ENCODE results near the gene ABI3BP.

The ABI3BP gene

DNA sequence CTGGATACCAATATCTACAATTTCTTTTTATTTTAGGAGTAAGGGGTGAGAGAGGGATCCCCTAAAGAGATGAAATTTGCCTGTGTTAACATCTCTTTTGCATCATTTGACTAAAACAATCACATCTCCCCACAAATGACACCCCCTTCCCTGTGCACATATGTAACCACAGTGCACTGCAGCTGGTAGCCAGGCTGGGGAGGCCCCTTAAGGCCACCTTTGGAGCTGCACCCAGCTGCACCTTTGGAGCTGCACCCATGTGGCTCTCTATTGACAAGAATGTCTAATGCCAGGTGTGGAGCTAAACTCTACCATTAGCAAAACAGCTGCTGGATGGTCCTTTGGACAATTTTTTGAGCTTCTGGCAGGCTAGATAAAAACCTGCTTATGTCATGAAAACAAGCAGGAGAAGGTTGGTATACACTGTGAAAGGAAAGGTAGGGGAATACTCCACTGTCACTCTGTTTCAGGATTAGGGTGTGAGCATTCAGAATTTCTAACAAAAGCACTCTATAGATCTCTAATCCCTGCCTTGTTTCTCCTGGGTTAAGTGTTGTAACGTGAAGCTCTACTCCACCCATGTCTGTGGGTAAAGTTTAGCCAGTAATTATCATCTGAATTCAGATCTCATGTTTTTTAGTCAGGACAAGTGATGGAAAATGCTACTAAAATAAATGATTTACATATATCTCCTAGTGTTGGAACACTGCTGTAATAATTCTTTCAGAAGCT lies 231.8 kb downstream of the ABI3BP start:
- DNase-seq = no peak

DNA sequence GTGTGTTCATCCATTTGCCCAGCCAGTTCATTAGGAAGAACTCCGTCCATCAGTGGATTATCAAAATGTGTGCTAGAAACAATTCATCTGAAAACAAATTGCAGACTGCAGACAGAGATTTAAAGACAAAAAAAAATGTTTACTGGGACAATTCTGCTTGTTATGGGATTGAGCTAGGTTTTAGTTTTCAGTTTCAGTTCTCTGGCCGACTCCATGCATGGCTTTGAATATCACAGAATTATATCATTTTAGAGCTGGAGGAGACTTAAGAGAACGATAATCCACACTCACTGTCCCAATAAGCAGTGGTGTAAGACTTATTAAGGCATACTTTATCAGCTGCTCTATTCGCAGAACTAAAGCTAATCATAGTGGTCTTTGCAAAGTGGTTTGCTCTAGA lies 232.8 kb downstream of the ABI3BP start:
- DNase-seq = no peak

DNA sequence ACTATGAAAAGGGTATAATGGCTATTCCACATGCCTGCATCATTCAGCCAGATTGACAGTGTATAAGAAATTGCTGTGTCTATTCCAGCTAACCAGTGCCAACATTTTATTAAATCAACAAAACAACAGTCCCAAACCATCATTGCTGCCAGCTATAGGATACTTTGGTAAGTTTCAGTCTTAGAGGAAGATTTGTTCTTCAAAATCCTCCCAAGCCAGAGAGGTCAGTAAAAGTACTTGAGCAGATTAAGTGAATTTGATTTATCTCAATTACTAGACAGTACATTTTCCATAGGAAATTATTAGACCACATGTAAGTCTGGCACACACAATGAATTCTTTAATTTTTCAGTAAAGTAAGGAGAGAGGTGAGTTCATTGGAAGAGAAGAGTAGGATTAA lies 233.3 kb downstream of the ABI3BP start:
- no peak for DNase-seq

DNA sequence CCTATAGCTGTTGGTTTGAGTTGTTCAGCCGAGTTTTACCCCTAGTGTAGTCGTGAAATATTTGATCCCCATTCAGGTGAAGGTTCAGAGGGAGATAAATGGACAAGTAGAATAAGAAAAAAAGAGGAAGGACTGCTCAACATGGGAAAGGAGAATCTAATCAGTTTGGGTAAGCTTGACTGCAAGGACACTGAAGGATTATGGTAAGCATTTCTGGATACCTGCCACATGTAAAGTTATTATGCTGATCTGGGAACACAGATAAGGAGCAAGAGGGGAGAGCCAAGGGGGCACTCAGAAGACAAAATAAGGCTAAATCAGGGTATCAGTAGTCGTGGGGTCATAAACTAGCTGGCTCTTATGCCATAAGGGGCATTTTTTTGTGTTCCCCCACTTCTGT lies 234.1 kb downstream of the ABI3BP start:
- DNase-seq = no peak

DNA sequence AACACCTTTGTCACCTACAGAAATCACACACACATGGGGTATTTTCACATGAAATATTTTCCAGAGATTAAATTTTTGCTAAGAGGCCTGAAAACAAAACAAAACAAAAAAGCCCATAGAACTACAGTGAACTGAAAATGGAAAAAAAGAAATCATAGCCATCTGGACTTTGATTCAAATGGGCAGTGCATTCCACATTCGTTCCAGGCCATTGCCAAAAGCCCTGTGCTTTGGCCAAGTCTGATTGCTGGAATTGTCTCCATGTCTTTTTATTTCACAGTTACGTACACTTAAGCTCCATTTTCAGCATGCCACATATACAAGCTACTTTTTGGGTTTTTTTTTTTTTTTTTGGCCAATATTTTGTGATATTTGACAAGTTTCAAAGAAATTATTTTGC lies 236.8 kb downstream of the ABI3BP start:
- DNase-seq = no peak

DNA sequence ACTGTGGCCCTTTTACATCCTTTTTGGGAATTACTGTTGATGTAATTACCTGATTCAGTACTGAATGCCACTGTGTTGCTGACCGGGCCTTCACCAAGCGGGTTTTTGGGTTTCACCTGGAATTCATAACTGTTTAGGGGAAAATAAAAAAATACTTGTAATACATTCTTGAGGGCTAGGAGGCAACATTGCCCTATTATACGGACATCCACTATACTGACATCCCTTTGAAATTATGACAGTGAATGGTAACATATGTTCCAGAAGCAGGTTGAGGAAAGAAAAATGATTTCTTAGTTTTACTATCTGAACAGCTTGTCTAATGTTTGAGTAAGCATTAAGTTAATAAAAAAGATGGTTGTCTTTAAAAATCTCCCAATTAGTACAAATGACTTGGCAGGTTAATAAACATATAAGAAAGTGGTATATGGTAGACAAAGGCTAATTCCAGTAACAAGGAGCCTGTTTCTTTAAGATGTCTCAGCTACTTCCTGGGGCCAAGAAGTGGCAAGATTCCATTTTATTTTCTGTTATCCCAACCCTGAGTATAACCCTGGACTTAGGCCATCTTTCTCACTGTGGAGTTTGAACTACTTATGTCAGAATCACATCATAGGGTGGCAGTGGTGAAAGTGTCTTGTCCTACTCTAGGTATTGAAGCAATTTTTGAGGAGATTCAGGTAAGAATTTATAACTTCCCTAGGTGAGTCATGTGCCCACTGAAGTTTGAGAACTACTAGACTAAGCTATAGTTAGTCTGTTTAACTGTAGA lies 238.5 kb downstream of the ABI3BP start:
- no peak for DNase-seq

DNA sequence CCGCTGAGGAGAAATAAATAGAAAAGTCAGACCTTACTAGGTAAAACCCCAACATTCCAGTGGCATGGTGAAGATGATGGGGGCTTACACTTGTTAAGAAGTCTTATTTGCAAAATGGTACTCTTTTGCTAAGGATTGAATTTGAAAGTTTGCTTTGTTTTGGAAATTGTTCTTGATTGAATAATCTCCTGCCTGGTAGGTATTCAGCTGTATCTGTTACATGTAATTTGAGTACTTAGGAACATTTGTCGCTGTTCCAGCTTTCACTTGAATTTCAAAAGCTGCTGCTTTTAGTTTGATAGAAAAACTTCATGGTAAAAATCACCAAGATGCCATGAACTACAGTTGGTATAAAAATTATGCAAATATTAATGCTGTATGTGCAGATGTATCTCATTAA lies 239.4 kb downstream of the ABI3BP start:
- DNase-seq = peak; percentile 27

DNA sequence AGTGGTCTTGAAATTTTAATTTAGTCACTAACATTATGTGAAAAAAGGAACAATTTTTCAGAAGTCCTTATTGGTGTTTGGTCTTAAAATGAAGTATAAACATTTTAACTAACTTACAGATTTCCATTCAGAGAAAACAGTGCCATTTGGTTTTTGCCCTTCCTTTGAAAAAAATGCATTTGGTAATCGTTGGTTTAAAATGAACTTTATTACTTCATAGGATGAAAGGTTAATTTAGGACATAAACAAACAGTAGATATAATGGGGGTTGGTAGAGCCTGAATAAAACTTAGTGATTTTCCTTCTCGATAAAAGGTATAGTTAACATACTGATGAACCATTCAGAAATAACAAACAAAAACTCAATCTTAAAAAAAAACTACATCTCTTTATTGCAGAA lies 244.3 kb downstream of the ABI3BP start:
- no peak for DNase-seq

DNA sequence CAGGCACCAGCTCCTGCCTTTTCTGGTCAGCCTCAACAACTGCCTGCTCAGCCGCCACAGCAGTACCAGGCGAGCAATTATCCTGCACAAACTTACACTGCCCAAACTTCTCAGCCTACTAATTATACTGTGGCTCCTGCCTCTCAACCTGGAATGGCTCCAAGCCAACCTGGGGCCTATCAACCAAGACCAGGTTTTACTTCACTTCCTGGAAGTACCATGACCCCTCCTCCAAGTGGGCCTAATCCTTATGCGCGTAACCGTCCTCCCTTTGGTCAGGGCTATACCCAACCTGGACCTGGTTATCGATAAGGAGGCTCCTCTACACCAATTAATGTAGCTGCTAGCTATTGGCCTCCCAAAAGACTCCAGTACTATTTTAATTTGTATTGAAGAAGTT lies 245.0 kb downstream of the ABI3BP start:
- DNase-seq = no peak

DNA sequence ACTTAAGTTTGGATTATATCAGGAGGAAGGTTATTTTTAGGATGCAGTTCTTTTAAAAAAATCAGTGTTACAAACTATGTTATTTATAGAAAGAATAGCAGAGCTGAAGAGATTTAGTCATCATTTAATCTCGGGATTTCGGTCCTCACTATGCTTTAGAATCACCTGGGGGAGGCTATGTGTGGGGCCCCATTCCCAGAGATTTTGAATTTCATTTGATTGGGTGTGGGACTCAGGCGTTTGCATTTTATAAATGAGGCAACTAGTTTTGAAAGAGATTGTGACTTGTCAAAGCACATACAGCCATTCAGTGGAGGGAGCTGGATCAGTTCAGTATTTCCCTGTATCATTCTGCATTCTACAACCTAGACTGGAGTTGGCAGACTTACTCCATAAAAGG lies 247.1 kb downstream of the ABI3BP start:
- DNase-seq = no peak

DNA sequence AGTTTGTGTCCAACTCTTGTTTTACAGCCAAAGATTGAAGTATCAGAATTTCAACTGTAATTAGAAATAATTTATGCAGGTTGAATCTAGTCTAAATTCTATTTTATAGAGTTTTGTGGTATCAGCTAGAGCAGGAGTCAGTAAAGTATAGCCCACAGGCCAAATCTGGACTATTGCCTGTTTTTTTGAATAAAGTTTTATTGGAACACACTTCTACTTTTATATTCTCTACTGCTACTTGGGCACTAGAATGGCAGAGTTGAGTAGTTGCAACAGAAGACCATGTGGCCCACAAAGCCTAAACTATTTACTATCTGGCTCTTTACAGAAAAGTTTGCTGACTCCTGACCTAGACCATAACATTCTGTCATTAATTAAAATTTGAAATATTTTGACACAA lies 247.6 kb downstream of the ABI3BP start:
- DNase-seq = no peak

DNA sequence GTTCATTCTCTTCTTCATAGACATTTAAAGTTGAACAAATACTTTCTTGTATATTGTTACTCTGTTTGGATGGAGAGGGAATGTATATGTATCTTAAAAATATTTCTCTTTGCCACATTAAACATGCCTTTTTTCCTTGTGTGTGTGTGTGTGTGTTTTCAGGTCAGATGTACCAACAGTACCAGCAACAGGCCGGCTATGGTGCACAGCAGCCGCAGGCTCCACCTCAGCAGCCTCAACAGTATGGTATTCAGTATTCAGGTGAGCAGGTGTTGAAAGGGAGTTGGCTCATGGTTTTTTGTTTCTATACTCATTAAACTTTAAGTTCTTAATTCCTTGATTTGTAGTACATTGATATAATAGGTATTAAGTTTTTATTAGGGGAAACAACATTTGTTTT lies 248.6 kb downstream of the ABI3BP start:
- no peak for DNase-seq

DNA sequence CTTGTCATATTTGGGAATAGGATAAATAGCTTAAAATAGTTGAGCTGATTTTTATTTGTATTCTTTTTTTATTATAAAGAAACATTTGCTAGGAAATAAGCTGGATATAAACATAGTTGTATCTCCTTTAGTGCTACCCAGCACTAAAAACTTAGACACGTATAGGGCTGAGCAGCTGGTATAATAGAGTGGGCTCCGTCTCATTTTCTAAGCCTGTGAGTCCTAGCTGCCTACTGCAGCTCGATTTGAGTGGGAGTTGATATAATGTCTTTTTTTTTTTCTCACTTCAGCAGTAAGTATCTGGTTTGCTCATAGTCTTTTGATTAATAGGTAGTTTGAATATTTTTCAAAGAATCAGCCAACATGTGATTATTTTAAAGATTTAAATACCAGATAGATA lies 249.7 kb downstream of the ABI3BP start:
- DNase-seq = no peak

DNA sequence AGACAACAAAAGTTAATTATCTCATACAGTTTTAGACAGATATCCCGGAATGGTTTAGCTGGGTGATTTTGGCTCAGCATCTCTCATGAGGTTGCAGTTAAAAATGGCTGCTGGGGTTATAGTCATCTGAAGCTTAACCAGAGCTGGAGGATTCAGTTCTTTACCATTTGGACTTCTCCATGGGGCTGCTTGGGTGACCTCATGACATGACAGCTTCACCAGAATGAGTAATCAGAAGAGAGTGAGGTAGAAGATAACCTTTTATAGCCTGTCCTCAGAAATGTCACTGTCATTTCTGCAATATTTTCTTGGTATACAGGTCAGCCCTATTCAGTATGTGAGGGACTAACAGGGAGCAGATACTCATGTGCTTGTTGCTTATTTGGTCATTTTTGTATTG lies 253.0 kb downstream of the ABI3BP start:
- DNase-seq = no peak

DNA sequence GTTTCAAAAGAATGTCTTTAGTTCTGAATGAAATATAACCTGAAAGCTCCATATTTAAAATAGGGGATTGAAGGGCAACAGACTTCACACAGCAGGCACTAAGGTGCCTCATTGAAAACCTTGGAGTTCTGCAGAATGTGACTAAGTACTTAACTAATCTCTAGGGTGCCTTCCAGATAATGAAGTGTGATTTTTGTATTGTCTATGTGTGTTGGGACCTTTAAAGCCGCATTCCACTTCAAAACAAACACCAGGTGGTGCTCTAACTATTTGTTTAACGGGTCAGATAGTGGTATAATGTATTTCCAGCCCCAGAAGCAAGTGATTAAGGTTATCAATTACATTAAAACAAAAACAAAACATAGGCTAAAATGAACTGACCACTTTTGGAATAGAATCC lies 255.9 kb downstream of the ABI3BP start:
- no peak for DNase-seq

DNA sequence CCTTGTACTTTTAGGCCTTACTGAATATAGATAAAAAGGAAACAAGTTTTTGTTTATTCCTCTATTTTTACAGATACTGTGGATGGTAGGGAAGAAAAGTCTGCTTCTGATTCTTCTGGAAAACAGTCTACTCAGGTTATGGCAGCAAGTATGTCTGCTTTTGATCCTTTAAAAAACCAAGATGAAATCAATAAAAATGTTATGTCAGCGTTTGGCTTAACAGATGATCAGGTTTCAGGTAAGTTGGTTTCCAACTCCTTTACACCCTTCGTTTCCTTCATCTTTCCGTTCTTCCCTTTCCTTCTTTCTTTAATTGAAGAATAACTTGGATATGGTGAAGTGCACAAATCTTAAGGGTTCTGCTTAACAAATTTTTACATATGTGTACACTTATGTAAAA lies 260.8 kb downstream of the ABI3BP start:
- DNase-seq = no peak

DNA sequence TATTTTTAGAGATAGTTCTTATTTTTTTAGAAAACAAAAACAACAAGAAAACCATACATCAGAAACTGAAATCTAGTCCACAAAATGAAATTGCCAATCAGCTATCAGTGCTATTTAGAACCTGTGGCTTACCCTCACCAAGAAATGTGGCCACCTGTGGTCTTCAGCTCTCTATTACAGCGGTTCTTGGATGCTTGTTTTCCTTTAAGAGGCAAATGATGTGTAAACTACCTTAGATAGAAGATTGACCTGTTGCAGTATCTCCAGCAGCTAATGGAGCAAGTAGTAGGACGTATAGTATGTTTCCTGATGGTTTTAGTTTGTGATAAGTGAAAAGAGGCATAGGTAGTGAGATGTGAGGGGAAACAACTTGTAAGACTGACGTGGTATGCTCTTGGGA lies 262.7 kb downstream of the ABI3BP start:
- no peak for DNase-seq

DNA sequence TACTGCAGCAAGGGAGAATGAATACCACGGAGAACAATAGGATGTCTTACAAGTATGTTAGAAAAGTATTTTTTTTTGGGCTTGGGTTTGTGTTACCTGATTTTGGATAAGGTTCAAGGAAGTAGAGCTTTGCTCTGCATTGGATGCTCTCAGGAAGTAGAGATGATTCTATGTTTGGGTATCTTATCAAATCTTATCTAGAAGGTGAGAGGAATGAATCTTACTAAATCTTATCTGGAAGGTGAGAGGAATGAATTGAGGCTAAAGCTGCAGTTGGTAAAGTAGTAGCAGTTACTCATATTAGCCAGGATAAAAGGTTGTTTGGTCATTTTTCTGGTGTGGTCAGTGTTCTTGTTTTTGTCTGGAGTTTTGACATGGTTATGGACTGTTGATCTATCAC lies 266.5 kb downstream of the ABI3BP start:
- no peak for DNase-seq

DNA sequence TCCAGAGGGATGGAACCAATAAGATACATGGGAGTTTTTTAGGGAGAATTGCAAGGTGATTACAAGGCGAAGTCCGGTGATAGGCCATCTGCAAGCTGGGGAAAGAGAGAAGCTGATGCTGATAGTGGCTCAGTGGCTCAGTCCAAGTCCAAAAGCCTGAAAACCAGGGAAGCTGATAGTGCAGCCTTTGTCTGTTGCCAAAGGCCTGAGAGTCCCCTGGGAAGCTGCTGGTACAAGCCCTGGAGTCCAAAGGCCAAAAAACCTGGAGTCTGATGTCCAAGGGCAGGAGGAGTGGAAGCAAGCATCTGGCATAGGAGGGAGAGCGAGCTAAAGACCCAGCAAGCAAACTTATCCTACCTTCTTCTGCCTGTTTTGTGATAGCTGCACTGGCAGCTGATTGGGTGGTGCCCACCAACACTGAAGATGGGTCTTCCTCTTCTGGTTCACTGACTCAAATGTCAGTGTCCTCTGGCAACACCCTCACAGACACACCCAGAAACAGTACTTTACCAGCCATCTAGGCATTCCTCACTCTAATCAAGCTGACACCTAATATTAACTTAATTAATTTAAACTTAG lies 267.2 kb downstream of the ABI3BP start:
- no peak for DNase-seq

DNA sequence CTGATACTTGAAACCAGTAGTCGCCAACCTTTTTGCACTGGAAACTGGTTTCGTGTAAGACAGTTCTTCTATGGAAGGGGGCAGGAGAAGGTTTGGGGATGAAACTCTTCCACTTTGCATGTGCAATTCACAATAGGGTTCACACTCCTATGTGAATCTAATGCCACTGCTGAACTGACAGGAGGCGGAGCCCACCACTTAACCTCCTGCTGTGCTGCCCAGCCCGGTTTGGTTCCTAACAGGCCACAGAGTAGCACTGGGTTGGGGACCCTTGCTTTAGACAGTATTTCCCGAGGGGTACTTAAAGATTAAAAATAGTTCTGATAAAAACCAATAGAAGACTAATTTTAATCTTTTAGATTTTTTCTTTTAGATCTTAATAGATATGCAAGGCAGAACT lies 272.8 kb downstream of the ABI3BP start:
- no peak for DNase-seq

DNA sequence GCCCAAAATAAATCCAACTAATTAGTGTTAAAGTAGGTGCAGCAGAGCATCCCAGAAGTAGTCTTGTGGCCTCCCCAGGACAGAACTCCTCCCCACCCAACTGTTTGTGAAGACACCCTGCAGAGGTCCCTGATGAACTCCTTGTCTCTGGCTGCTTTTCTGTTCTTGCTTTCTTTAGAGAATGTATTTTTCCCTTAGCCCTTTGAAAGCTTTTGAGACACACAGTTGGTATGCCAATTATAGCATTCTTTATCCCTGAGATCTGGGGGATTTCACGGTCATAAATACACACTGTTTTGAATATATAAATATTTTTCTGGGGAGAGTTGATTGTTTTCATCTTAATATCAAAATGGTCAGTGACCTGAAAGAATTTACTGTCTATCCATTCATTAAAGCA lies 274.1 kb downstream of the ABI3BP start:
- DNase-seq = no peak

DNA sequence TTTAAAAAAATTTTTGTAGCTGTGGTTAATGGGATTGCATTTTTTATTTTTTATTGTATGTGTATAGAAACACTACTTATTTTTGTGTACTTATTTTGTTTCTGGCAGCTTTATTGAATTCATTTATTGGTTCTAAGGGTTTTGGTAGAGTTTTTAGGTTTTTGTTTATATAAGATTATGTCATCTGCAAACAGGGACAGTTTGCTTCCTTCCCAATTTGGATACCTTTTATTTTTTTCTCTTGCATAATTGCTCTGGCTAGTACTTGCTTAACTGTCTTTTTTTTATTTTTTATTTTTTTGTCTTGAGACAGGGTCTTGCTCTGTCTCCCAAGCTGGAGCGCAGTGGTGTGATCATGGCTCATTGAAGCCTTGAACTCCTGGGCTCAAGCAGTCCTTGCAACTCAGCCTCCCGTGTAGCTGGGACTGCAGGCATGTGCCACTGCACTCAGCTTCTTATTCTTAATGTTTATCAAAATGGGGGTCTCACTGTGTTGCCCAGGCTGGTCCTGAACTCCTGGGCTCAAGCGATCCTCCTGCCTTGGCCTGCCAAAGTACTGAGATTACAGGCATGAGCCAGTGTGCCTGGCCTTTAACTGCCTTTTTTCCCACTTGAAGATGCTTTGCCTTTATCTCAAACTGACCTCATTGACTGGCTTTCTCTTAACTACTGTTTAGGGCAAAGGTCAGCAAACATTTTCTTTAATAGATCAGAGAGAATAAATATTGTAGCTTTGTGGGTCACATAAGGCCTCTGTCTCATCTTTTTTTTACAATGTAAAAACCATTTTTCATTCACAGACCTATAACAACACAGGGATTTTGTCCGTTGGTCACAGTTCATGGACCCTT lies 275.4 kb downstream of the ABI3BP start:
- DNase-seq = no peak

DNA sequence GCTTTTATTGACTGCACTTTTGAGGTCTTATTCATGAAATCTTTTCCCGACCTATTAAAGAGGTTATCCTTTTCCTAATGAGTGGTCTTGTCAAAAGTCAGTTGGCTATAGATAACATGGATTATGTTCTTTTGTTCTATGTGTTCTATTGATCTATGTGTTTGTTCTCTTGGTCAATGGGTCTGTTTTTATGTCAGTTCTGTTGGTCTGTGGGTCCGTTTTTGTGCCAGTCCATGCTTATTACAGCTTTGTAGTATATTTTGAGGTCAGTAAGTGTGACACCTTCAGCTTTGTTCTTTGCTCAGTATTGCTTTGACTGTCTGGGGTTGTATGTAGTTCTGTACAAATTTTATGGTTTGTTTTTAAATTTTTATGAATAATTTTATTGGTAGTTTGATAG lies 276.2 kb downstream of the ABI3BP start:
- no peak for DNase-seq

DNA sequence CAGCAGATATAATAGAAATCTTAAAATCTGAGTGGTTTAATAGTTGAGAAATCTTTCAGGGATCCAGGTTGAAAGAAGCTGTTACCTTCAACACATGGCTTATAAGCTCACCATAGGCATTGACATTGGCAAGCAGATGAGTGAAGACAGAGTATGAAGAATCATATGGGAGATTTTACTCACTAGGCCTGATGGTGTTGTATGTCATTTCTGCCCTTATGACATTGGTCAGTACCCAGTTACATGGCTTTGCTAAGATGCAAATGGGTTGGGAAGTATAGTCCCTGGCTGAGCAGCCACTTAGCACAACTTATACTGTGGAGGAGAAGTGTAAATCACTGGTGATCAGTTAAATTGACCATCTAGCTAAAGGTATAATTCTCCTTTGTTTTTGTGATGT lies 278.0 kb downstream of the ABI3BP start:
- no peak for DNase-seq
